IPS-15b (cell line): ENCODE data around the gene MRPL3.

Source experiments
- H3K27me3 ChIP-seq: one replicate; pipeline ENCODE4 v1.6.1; 2013; ENCODE audit warnings: low read length; ENCODE audit not compliant: control insufficient read depth, insufficient read depth
- H3K36me3 ChIP-seq: one replicate; pipeline ENCODE4 v1.6.1; 2013; ENCODE audit warnings: low read length; ENCODE audit not compliant: control insufficient read depth, insufficient read depth
- H3K4me1 ChIP-seq: one replicate; pipeline ENCODE4 v1.6.1; 2013; ENCODE audit warnings: mild to moderate bottlenecking, low read length; ENCODE audit not compliant: control insufficient read depth, insufficient read depth
- H3K4me3 ChIP-seq: one replicate; pipeline ENCODE4 v1.5.1; 2013; ENCODE audit warnings: low read depth, low read length
- H3K9ac ChIP-seq: one replicate; pipeline ENCODE4 v1.6.1; 2013; ENCODE audit warnings: low read depth, mild to moderate bottlenecking, low read length
- H3K9me3 ChIP-seq: one replicate; pipeline ENCODE4 v1.6.1; 2013; ENCODE audit warnings: mild to moderate bottlenecking, low read length; ENCODE audit not compliant: control insufficient read depth, insufficient read depth

MRPL3 gene

DNA sequence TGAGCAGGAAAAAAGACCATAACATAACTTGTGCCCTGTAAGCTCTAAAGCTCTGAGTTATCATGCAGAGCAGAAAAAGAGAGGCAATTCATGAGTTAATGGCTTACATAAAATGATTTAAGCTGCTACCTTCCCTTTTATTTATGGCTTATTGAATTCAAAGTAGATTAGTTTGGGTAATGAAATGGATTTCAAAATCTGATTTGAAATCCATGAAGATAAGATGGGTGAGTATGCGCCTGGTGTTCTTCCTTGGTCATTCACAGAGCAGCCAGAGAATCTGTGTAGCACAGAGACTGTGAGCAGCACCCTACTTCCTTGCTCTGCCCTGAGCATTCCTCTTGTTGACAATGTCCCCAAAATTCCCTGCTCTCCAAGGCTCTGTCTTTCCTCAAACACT, 36.2 kb upstream of the MRPL3 start:
- no peak overlapping the region for H3K9ac ChIP-seq
- H3K36me3 ChIP-seq = no peaks in the 10 kb centered on the region
- H3K9me3 ChIP-seq = no peaks in the 10 kb centered on the region
- H3K27me3 ChIP-seq = no peaks in the 10 kb centered on the region
- no peak overlapping the region for H3K4me3 ChIP-seq
- H3K4me1 ChIP-seq = peaks cover 6% of the 10 kb centered on the region

DNA sequence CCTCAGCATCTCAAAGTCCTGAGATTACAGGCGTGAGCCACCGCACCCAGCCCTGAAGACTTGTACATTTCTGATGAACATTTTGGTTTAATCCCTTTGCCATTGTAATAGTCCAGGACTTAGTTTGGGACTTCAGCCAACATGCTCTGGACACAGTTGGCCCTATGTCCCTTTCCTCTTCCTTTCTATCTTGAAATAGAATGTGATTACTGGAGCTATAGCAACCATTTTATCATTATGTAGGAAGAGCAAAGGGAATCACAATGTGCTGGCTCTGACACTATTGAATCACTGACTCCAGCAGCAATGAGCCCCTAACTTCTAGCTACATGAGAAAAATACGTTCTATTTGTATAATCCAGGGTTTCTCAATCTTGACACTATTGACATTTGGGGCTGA, 34.8 kb upstream of the MRPL3 start:
- Histone ChIP-seq H3K27me3 (no peaks in the 10 kb centered on the region), H3K4me3 (no peak overlapping the region), H3K9me3 (no peaks in the 10 kb centered on the region), H3K4me1 (peaks cover 6% of the 10 kb centered on the region), H3K36me3 (no peaks in the 10 kb centered on the region), H3K9ac (no peak overlapping the region)

DNA sequence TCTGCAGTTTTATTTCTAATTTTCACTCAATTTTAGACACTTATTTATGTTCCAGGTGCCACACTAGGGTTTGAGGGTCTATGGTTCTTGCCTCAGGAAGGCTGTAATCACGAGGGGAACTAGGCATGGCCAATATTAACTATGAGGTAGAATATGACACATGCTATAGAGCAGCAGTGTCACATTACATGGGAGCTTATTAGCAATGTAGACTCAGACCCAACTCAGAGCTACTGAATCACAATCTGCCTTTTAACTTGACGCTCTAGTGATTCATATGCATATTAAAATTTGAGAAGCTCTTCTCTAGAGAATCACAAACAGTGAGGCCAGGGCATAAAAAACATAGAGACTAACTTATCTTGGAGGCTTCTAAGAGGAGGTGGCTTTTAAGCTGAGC, 32.8 kb upstream of the MRPL3 start:
- Histone ChIP-seq H3K27me3 (no peaks in the 10 kb centered on the region), H3K9me3 (no peaks in the 10 kb centered on the region), H3K36me3 (no peaks in the 10 kb centered on the region), H3K9ac (no peak overlapping the region), H3K4me1 (peaks cover 6% of the 10 kb centered on the region), H3K4me3 (no peak overlapping the region)

DNA sequence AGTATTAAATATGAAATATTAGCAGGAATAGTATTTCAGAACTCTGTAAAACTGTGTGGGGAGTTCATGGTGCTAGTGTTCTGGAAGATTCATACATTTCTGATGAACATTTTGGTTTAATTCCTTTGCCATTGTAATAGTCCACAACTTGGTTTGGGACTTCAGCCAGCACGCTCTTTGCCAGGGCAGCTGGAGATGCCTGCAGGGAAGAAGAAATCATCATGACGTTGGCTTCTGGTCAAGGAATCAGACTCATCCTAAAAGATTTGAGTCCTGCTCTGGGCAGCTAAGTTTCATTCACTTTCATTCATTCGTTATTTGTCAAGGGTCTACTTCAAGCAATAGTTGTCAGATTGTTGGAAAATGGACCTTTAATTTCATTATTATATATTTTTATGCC, 32.4 kb upstream of the MRPL3 start:
- no peak overlapping the region for H3K9ac ChIP-seq
- H3K4me1 ChIP-seq = peaks cover 6% of the 10 kb centered on the region
- no peaks in the 10 kb centered on the region for H3K36me3 ChIP-seq
- H3K27me3 ChIP-seq = no peaks in the 10 kb centered on the region
- no peaks in the 10 kb centered on the region for H3K9me3 ChIP-seq
- H3K4me3 ChIP-seq = no peak overlapping the region

DNA sequence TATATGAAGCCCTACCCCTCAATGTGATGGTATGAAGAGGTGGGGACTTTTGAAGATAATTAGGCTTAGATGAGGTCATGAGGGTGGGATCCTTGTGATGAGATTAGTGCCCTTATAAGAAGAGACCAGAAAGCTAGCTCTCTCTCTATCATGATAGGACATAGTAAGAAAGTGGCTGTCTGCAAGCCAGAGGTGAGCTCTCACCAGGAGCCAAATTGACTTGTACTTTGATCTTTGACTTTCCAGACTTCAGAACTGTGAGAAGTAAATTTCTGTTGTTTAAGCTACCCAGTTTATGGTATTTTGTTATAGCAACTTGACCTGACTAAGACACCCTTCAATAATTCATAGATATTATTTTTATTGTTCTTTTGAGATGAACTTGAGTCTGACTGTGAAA, 29.9 kb upstream of the MRPL3 start:
- H3K9me3 ChIP-seq = no peaks in the 10 kb centered on the region
- no peaks in the 10 kb centered on the region for H3K36me3 ChIP-seq
- no peak overlapping the region for H3K9ac ChIP-seq

DNA sequence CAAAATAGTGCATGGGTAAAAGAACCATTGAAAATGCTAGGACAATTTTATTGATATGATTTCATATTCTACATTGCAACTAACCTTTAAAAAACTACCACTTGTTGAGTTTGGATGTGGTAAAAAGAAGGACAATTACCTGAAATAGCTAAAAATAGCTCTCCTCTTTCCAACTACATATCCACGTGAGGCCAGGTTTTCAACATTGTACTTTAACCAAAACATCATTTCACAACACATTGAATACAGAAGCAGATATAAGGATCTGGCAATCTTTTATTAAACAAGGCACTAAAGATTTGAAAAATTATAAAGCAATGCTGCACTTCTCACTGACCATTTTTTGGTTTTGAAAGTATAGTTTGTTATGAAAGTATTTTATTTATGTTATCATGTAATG, 28.1 kb upstream of the MRPL3 start:
- Histone ChIP-seq H3K9me3 (no peaks in the 10 kb centered on the region), H3K4me1 (peaks cover 5% of the 10 kb centered on the region), H3K27me3 (peaks cover 2% of the 10 kb centered on the region), H3K36me3 (no peaks in the 10 kb centered on the region), H3K9ac (no peak overlapping the region), H3K4me3 (no peak overlapping the region)

More for the DNA sequence above, 29.9 kb upstream of the MRPL3 start:
- Histone ChIP-seq H3K4me1 (peaks cover 6% of the 10 kb centered on the region), H3K27me3 (no peaks in the 10 kb centered on the region), H3K4me3 (no peak overlapping the region)

DNA sequence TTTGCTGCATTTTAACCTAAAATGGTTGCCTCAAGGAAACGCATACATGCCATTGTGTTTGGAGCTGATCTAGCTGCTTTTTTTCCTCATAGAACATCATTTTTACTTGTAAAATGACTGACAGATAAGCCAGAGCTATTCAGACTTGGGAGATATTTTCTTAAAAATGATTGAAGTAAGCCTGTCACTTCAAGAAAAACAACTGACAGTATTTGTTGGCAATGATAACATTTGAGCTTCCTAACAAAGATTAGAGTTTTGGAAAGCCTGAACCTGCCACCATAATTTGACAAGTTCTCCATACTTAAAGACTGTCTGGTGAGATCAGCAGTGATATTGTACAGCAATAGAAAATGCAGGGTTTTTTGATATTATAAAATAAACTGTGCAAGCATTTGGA, 27.6 kb upstream of the MRPL3 start:
- no peaks in the 10 kb centered on the region for H3K9me3 ChIP-seq
- peaks cover 2% of the 10 kb centered on the region for H3K27me3 ChIP-seq
- peaks cover under 1% of the 10 kb centered on the region for H3K4me1 ChIP-seq
- H3K4me3 ChIP-seq = no peak overlapping the region
- H3K36me3 ChIP-seq = no peaks in the 10 kb centered on the region
- H3K9ac ChIP-seq = no peak overlapping the region

DNA sequence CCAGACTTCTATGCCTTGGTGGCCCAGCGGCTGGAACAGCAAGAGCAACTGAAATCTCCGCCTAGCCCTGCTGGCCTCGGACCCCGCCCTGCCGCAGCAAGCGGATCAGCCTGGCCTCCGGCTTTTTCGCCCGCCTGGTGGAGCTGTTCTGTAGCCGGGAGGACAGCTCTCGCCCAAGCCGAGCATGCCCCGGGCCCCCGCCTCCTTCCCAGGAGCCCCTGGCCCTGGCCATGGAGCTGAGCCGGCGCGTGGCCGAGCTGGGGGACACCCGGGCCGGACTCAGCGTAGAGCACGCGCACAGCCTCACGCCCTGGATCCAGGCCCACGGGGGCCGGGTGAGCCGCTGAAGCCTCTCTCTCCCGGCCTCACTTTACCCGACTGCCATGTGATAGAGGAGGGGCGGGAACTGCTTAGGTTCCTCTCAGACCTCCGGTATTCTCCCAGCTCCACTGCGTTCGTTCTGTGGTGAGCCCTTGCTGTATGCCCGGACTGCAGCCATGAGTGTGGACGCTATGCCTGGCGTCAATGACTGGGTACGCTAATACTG, 24.1 kb upstream of the MRPL3 start:
- no peaks in the 10 kb centered on the region for H3K4me1 ChIP-seq
- no peaks in the 10 kb centered on the region for H3K9me3 ChIP-seq
- peaks cover 2% of the 10 kb centered on the region for H3K27me3 ChIP-seq
- H3K36me3 ChIP-seq = no peaks in the 10 kb centered on the region
- H3K9ac ChIP-seq = peak overlapping the region; percentile 70
- peak overlapping the region; percentile 52 for H3K4me3 ChIP-seq

DNA sequence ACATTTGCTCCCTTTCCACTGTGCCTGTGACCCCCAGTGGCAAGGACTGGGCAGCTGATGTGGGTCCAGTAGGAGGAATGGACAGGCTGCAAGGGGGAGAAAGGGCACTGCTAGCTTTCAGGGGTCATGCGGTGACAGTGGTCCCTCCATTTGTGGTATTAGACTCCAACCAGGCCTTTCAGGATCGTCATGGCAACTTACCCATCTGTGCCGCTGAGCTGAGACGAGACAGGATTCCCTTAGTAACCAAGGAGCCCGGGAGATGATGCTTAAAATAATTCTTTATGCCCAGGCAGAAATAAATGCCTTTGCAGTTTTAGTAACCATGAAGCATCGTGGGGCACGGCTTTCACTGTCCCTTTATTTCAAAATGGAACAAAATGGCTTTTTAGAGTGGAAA, 15.9 kb upstream of the MRPL3 start:
- Histone ChIP-seq H3K9me3 (no peaks in the 10 kb centered on the region), H3K9ac (no peak overlapping the region), H3K36me3 (no peaks in the 10 kb centered on the region), H3K27me3 (no peaks in the 10 kb centered on the region), H3K4me3 (no peak overlapping the region), H3K4me1 (no peaks in the 10 kb centered on the region)

DNA sequence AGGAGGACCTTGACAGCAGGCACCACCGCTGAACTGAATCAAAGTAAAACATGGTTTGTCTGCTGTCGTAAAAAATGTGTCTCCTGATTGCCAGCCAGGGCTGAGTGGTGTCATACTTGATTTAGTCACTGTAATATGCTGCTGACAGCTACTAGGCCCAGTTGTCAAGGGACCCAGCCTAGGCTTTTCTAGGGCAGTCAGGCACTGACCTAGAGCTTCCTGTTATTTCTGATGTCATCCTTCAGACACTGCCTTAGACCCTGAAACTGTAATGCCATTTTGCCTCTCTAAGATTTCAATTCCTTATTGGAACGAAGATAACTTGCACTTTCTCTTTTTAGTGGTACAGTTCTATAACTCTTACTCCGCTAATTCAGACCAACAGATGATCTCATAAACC, 2.6 kb upstream of the MRPL3 start:
- peaks cover 3% of the 10 kb centered on the region for H3K36me3 ChIP-seq
- H3K4me3 ChIP-seq = no peak overlapping the region
- no peak overlapping the region for H3K9ac ChIP-seq
- H3K4me1 ChIP-seq = no peaks in the 10 kb centered on the region
- peaks cover 13% of the 10 kb centered on the region for H3K27me3 ChIP-seq
- H3K9me3 ChIP-seq = no peaks in the 10 kb centered on the region

DNA sequence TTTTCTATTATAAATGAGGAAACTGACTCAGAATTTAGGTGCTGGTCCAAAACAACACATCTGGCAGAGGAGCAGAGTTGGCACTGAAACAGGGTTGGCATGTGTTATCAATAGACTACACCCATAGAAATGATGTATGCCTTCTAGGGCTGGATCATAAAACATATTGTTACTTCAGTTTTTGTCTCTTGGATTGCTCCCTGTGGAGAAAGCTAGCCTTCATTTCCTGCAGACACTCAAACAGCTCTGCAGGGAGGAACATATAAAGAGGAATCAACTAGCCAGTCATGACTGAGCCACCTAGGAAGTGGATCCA, 507 bp upstream of the MRPL3 start:
- H3K4me1 ChIP-seq = no peaks in the 10 kb centered on the region
- no peaks in the 10 kb centered on the region for H3K9me3 ChIP-seq
- peaks cover 9% of the 10 kb centered on the region for H3K36me3 ChIP-seq
- H3K4me3 ChIP-seq = peak overlapping the region; percentile 100
- peaks cover 13% of the 10 kb centered on the region for H3K27me3 ChIP-seq
- no peak overlapping the region for H3K9ac ChIP-seq

DNA sequence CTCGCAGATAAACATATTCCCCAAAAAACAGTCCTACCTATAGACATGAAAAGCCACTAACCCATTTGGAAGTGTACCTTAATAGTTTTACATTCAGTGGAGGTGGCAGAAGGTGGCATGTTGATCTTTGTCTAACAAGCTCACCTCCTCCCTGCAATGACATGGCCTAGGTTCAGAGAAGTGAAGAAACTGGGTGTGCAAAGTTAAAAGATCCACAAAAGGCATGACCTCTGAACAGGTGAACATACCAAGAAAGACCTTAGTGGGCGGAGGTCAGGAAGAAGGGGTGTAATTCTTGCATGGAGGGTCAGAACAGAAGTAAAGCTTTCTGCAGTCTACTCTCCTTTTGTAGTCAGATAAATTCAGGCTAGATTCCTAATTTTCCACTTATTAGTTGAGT, 822 bp downstream of the MRPL3 start:
- Histone ChIP-seq H3K36me3 (peaks cover 9% of the 10 kb centered on the region), H3K27me3 (peaks cover 13% of the 10 kb centered on the region), H3K9me3 (no peaks in the 10 kb centered on the region), H3K4me1 (no peaks in the 10 kb centered on the region), H3K4me3 (peak overlapping the region; percentile 100), H3K9ac (peak overlapping the region; percentile 100)

DNA sequence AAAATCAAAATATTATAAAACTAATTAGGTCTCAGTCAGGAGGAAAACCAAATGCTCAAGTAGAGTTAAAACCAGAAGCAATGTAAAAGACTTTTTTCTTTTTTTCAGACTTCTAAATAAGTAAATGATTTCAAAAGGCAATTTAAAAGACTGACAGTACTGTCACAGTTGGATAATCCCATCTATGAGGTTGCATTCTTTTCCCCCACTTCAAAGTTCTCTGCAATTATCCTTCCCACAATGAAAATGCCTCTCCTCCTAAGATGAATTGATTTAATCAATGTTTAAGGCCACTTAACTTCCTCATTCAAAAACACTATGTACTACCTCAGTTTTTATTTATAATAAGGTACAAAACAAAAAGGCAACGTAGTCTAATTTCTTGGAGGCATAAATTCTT, 8.1 kb downstream of the MRPL3 start:
- Histone ChIP-seq H3K4me3 (no peak overlapping the region), H3K9me3 (no peaks in the 10 kb centered on the region), H3K27me3 (no peaks in the 10 kb centered on the region), H3K9ac (no peak overlapping the region), H3K4me1 (no peaks in the 10 kb centered on the region), H3K36me3 (peaks cover 6% of the 10 kb centered on the region)
